Right forelimb (tissue), 1 donor: ENCODE results near the gene NCS1.

Source experiments
- DNase-seq: peaks from one replicate; pipeline ENCODE4 v3.0.0-alpha.2; 2018

The NCS1 gene

DNA sequence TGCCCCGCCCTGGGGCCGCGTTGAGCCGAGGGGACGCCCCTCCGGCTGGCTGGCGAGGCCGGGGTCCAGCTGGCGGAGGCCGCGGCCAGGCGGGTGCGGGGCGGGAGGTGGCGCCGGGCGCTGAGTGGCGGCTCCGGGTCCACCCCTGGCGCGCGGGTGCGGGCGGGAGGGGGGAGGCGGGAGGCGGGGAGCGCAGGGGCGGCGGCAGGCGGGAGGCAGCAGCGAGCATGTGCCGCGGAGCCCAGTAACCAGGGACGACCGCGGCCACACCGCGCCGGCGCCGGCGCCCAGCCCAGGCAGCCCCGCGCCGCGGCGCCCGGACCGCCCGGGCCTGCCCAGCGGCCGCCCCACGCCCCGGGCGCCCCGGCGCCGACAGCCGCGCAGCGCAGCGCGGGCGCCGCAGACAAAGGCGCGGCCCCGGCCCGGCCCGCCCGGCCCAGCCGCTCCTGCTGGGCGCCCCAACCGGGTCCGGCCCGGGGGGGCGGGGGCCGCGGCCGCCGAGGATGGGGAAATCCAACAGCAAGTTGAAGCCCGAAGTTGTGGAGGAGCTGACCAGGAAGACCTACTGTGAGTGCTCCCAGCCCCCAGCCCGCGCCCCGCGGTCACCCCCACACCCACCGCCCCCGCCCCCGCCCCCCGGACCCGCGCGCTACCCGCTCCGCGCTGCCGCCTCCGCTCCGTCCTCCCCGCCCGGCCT lies at the start of gene NCS1:
NCS1 (plus strand) TSS at position 244 of the 697 bp plus-strand sequence; CDS start at position 504, 260 bp downstream.
- peak; percentile 90 for DNase-seq

- DNase-seq, result no peak
Measured at GRCh38 chr9:130122456-130122855, 49.7 kb upstream of the NCS1 start.

- DNase-seq, result no peak
Measured at GRCh38 chr9:130124085-130124860, 47.9 kb upstream of the NCS1 start.

DNA sequence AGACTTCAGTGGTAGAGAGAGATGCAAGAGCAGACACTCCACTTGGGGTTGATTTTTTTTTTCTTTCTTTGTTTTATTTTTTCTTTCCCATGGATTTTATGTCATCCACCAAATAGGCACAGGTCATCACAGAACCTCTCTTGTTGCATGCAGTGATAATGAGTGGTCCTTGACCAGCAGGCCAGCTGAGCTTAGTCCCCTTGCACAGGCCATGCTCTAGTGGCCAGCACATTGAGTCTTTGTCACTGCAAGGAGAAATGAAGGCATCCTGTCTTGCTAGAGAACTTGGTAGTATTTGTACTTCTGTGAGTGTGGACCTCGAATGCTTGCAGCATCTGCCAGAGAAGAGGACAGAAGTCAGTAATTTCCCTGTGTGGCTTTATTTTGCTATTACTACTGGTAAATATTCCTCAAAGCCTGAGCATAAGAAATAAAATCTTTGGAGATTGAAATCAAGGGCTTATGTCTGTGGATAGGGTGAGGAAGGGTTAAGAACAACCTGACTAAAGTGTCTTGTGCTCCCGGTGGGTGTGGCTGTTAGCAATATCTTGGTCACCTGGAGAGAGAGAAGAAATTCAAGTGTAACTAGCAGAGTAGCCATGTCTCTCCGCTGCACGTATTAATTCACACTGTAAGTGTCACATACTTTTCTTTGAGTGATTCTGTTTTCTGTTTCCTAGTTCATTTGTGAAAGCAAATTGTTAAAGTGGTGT lies 45.3 kb upstream of the NCS1 start:
- no peak for DNase-seq

GRCh38 chr9:130128251-130128650 lies 44.0 kb upstream of the NCS1 start:
- DNase-seq, result no peak

DNA sequence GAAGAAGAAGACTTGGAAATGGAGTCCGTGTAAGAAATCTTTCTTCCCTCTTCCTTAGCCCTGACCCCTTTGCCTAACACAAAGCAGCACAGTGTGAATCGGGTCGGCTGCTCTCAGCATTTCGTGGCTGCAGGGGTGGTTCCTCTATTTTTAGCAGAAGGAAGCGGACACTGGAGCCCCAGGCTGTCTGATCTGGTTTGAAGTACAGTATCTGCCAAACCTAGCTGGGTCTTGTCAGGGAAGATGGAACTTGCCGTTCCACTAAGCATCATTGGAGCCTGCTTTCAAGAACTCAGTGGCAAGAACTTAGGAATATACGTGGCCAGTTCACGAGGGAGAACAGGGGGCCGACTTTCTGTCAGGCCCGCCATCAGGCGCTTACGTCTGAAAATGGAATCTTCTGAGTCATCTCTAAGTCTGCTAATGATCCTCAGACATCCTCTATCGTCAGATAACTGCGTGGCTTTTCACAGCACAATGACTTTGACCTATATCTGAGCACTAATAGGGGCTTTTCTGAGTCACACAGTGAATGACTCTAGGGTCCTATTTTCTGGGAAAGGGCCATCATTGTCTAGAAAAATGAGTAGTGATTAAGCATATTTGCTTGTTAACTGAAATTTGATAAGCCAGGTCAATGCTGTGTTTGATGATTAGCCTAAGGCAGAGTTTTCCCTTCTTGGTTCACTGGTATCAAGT lies 43.3 kb upstream of the NCS1 start:
- no peak for DNase-seq

DNA sequence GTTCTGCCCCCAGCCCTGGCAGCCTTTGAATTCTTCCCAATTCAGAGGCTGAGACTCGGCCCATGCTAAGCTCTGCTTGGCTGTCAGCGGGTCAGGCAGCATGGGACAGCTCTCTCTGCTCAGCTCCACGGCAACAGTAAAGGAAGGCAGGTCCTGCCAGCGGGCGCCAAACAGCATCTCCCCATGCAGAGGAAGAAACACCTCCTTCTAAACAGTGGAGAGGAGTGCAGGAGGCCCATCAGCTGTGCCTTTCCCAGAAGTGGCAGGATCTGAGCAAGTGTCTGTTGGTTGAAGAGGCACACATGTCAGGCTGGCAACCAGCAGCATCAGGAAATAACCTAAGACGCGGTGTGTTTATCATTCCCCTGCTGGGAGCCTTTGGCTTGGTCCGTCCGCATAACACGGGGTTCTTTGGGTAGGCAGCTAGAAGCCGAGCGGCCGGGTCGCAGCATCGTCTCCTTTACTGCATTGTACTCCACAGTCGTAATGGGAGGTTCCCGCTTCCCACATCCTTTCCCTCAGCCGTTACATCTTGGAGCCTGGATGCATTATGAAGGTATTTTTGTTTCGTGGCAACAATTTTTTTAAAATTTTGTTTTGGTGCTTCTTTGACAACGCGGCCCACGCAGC lies 42.7 kb upstream of the NCS1 start:
- no peak for DNase-seq

DNA sequence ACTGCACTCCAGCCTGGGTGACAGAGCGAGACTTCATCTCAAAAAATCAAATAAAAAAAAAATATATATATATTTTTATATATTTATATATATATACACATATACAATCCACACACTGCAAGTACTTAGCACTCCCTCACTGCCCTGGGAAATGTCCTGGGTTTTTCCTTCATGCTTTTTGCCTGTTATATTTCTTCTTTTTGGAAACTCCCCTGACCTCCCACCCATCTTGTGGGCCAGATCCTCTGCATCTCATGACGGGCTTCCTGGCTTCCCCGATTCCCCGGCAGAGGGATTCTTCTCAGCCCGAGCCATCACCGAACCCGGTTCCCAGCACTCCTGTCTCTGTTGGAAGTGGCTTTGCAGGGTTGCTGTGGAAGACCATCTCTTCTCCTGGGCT lies 39.5 kb upstream of the NCS1 start:
- no peak for DNase-seq

- no peak for DNase-seq
Measured at GRCh38 chr9:130137081-130137640, 35.0 kb upstream of the NCS1 start.

- DNase-seq, result no peak
Measured at GRCh38 chr9:130137641-130138081, 34.5 kb upstream of the NCS1 start.

DNA sequence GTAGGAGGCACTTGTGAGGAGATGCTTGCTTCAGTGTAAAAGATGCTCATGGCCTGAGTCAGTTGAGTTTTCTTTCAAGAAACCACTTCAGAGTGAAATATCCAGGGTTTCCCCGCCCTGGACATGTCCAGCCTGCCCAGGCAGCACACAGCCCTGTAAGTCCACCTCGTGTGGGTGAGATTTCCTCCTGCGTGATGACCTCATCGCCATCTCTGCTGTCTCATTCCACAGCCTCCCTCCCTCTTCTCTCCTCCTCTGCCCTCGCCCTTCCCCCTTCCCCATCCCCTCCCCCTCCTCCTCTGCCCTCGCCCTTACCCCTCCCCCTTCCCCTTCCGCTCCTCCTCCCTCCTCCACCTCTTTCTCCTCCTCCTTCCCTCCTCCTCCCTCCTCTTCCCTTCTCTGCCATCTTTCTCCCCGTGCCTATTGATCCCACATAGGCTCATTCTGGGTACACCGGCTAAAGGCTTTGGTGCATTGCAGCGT lies 34.0 kb upstream of the NCS1 start:
- DNase-seq, result no peak

GRCh38 chr9:130138791-130139190 lies 33.4 kb upstream of the NCS1 start:
- no peak for DNase-seq

DNA sequence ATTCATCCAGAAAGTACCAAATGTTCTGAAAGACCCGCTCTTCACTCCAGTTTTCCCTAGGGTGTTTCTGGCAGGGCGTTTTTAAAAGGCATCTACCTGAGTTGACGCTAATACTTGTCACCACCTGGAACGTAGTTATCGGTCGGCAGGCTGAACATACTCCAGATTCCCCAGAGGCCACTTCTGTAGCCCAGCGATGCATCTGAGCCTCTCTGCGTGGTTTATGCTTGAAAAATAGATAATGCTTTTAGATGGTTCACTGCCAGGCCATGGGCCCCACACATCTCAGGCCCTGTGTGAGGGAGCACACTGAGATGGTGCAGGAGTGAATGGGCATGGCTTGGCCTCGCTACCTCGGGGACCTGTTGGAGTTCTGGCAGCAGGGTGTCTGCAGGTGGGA lies 33.0 kb upstream of the NCS1 start:
- no peak for DNase-seq

DNA sequence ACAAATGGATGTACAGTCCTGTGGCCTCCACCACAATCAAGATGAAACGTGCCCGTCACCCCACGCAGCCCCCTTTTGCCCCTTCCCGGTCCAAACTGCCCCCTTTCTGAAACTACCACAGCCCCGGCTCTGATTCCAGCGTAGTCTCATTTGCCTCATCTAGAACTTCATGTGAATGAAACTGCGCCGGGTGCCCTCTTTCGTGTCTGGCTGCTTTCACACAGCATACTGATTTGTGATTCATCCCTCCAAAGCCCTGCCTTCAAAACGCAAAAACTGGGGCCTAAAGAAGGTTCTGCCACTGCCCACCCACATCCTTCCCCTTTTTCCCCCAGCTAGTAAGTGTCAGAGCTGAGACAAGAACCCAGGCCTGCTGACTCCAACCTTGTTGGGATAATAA lies 31.5 kb upstream of the NCS1 start:
- no peak for DNase-seq

DNA sequence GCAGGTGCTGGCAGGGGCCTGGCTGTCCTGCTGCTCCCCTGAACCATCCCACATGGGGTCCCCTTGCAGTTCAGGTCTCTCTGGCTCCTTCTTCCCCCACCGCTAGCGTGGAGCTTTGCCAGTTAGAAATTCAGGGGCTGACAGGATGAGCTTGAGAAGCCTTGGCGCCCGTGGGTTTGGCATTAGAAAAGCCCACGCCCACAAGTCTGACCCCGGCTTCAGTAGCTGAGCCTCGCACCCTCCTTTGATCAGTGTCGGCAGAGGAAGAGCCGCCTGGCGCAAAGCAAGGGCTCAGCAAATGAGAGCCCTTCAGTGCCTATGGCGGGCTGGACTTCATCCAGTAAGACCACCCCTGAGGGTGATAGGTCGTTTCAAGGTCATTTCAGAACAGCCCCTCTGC lies 30.1 kb upstream of the NCS1 start:
- DNase-seq, result no peak

DNA sequence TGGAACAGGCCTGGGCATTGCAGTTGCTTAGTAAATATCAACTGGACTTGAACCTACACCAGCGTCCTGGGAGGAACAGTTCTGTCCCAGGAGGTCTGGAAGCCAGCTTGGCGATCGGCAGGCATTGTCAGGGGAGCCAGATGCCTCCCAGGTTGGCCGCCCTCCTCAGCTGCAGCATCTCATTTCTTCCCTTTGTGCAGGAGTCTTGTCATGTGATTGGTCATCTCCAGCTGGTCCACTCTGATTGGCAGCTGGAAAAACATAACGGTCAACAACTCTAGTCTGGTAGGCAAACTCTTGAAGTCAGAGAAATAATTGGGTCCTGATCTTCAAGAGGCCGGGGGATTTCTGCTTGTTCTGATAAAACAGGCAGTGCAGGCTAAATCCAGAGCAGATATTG lies 29.6 kb upstream of the NCS1 start:
- no peak for DNase-seq

GRCh38 chr9:130143279-130143893 lies 28.8 kb upstream of the NCS1 start:
- DNase-seq, result no peak

DNA sequence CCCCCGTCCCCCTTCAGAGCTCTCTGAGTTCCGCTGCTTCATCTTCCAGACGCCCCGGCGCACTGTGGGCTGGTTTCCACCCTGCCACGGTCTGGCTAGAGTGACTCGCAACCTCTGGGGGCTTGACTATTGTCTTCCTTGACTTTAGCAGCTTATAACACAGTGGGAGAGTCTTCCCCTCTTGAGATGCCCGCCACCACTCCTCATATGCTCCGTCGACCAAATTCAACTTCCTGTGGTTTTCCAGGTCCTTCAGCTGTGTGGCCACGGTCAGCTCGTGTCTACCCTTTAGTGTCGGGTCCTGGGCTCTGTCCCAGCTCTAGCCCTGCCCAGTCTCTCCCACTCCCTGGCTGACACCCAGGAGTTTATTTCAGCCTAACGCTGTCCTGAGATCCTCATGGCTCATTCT lies 28.2 kb upstream of the NCS1 start:
- peak; percentile 58 for DNase-seq

GRCh38 chr9:130144703-130145102 lies 27.5 kb upstream of the NCS1 start:
- no peak for DNase-seq

- no peak for DNase-seq
Measured at GRCh38 chr9:130145658-130146057, 26.5 kb upstream of the NCS1 start.

- DNase-seq, result no peak
Measured at GRCh38 chr9:130147198-130147597, 25.0 kb upstream of the NCS1 start.

DNA sequence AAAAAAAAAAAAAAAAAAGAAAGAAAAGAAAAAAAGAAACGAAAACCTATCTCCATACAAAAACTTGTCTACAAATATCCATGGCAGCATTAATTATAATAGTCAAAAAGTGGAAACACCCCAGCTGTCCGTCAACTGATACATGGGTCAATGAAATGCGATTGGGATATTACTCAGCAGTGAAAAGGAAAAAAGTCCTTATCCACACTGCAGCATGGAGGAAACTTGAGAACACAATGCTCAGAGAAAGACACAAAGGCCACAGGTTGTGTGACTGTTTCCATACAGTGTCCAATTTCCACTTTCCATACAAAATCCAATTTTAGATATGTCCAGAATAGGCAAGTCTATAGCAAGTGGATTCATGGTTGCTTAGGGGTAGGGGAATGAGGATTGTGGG lies 24.3 kb upstream of the NCS1 start:
- no peak for DNase-seq
